GM12875 (cell line): ENCODE results near the gene ZGRF1.

Experiments used
- H3K4me3 ChIP-seq: one replicate; pipeline ENCODE4 v1.5.1; 2011; ENCODE audit warnings: low read depth, low read length, control low read depth
- CTCF ChIP-seq: IDR thresholded peaks from 2 replicates; pipeline ENCODE4 v1.5.1; 2011; ENCODE audit warnings: low read depth, mild to moderate bottlenecking, control low read depth, inconsistent platforms, low read length, moderate library complexity, borderline replicate concordance; ENCODE audit not compliant: insufficient read depth

Gene ZGRF1

DNA sequence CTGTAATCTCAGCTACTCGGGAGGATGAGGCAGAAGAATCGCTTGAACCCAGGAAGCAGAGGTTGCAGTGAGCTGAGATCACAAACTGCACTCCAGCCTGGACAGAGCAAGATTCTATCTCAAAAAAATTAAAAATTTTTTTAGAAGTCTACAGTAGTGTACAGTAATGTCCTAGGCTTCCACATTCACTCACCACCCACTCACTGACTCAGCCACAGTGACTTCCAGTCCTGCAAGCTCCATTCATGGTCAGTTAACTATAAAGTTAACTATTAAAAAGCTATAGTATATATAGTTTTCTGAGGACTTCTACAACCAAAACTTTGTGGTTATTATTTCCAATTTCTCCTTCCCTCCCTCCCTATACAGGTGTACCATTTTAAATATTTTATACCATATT is 86.0 kb downstream of the ZGRF1 start:
- no peak for TF ChIP-seq CTCF

DNA sequence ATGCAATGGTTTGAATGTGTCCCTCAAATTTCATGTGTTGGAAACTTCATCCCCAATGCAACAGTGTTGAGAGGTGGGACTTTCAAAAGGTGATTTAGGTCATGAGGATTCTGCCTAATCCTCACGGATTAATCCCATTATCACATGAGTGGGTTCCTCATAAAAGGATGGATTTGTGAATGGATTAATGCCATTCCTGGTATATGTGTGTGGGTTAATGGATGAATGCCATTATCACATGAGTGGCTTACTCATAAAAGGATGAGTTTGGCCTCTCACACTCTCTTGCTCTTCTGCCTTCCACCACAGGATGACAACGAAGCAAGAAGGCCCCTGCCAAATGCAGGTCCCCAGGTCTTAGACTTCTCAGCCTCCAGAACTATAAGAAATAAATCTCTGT is 90.2 kb downstream of the ZGRF1 start:
- no peak for TF ChIP-seq CTCF
- H3K4me3 ChIP-seq = no peak overlapping the region

More for the DNA sequence above, 86.0 kb downstream of the ZGRF1 start:
- no peak overlapping the region for H3K4me3 ChIP-seq

DNA sequence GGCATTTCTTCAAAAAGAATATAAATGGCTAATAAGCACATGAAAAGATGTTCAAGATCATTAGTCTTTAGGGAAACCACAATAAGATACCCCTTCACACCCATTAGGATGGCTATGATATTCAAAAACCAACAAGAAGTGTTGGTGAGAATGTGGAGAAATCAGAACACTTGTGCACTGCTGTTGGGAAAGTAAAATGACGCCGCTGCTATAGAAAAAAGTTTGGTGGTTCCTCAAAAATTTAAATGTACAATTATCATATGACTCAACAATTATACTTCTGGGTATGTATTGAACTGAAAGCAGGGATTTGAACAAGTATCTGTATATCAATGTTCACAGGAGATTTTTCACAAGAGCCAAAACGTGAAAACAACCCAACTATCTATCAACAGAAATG is 91.4 kb downstream of the ZGRF1 start:
- no peak overlapping the region for H3K4me3 ChIP-seq

GRCh38 chr4:112540695-112541094 is 96.0 kb downstream of the ZGRF1 start:
- TF ChIP-seq CTCF = no peak
- H3K4me3 ChIP-seq = no peak overlapping the region

More for the DNA sequence above, 91.4 kb downstream of the ZGRF1 start:
- no peak for TF ChIP-seq CTCF

GRCh38 chr4:112536123-112536522 is 100.6 kb downstream of the ZGRF1 start:
- TF ChIP-seq CTCF = no peak
- H3K4me3 ChIP-seq = no peak overlapping the region

DNA sequence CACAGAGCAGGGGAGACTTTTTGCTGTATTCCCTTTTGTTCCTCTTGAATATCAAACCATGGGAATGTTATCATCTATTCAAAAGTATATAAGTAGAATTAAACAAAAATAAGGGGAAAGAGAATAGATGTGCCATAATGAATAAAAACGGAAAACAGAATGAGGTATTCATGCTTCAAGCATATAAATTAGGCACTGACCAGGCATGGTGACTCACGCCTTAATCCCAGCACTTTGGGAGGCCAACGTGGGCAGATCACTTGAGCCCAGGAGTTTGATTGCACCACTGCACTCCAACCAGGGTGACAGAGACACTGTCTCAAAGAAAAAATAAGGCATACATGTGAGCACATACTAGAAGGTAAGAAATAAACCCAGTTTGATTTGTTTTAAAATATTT is 104.4 kb downstream of the ZGRF1 start:
- H3K4me3 ChIP-seq = no peak overlapping the region
- no peak for TF ChIP-seq CTCF

DNA sequence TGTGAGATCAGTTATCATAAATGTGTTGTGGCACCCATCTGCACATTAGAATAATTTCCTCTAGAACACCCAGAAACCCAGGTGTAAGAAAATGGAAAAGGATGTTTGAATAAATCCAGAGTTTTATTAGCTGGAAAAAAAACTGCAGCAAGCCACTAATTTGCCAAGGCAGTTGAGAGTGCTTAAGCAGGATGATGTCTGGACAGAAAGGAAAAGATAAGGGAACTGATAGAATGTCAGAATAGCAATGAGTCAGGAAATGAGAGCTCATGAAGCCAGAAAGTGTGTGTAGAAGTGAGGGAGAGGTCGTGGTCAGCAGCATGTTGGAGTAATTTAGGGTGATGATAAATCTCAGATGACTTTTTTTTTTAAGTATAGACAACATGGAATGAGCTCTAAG is 105.6 kb downstream of the ZGRF1 start:
- TF ChIP-seq CTCF = no peak

More for the DNA sequence above, 105.6 kb downstream of the ZGRF1 start:
- no peak overlapping the region for H3K4me3 ChIP-seq
